Fibroblast of lung (primary cell): ENCODE measurements around the gene USP14. TPM values are rescaled to one million over a fixed set of nuclear protein-coding genes. Genes with fewer than 3 reads are reported as not detected.

Source experiments
- DNase-seq, 2 donors: peaks; one replicate each; pipeline versions ENCODE4 v3.0.0 to v3.0.0-alpha.2; 2010; ENCODE audit warnings: low read depth in 2 of 2
- H2AFZ ChIP-seq: 2 replicates; pipeline ENCODE4 v1.5.1; 2012; ENCODE audit warnings: low read length, control low read depth, inconsistent platforms
- H3K27ac ChIP-seq: 2 replicates; pipeline ENCODE4 v1.5.1; 2011; ENCODE audit warnings: low read length, control low read depth; ENCODE audit not compliant: insufficient read depth
- H3K27me3 ChIP-seq: 2 replicates; pipeline ENCODE4 v1.5.1; 2011; ENCODE audit warnings: mild to moderate bottlenecking, low read length; ENCODE audit not compliant: control insufficient read depth, insufficient read depth
- H3K36me3 ChIP-seq: 2 replicates; pipeline ENCODE4 v1.5.1; 2011; ENCODE audit warnings: low read length; ENCODE audit not compliant: control insufficient read depth, insufficient read depth
- H3K4me1 ChIP-seq: 2 replicates; pipeline ENCODE4 v1.5.1; 2011; ENCODE audit warnings: low read length; ENCODE audit not compliant: control insufficient read depth, insufficient read depth; ENCODE audit errors: extremely low read depth
- H3K4me2 ChIP-seq: 2 replicates; pipeline ENCODE4 v1.5.1; 2011; ENCODE audit warnings: low read length, control low read depth; ENCODE audit not compliant: insufficient read depth; ENCODE audit errors: extremely low read depth
- H3K4me3 ChIP-seq, 4 experiments: fragments of 200-600 bp in 1 of 4; sonication (generic) in 1 of 4; replicated peaks in 1 of 4; 2 replicates each; pipeline ENCODE4 v1.5.1; 2011 to 2016; ENCODE audit warnings: low read length in 4 of 4, low read depth in 3 of 4, mild to moderate bottlenecking in 3 of 4, control low read depth in 2 of 4, inconsistent platforms in 1 of 4, mixed read lengths in 1 of 4; ENCODE audit not compliant: insufficient read depth in 1 of 4; ENCODE audit errors: control extremely low read depth in 1 of 4
- H3K79me2 ChIP-seq: 2 replicates; pipeline ENCODE4 v1.5.1; 2012; ENCODE audit warnings: mild to moderate bottlenecking, low read length, inconsistent platforms; ENCODE audit not compliant: control insufficient read depth, insufficient read depth
- H3K9ac ChIP-seq: 2 replicates; pipeline ENCODE4 v1.5.1; 2011; ENCODE audit warnings: mild to moderate bottlenecking, low read length, control low read depth; ENCODE audit not compliant: insufficient read depth
- H3K9me3 ChIP-seq: 2 replicates; pipeline ENCODE4 v1.5.1; 2012; ENCODE audit warnings: low read depth, low read length; ENCODE audit not compliant: control insufficient read depth, insufficient read depth
- H4K20me1 ChIP-seq: 2 replicates; pipeline ENCODE4 v1.5.1; 2011; ENCODE audit warnings: low read length; ENCODE audit not compliant: control insufficient read depth, insufficient read depth; ENCODE audit errors: extremely low read depth
- EZH2 ChIP-seq: IDR thresholded peaks from 2 replicates; pipeline ENCODE4 v1.5.1; 2012; ENCODE audit warnings: low read length, control low read depth, mild to moderate bottlenecking; ENCODE audit errors: missing control alignments
- polyA plus RNA-seq, 2 donors: library from polyadenylated mRNA; depleted of rRNA in 1 of 2; stranded (reverse) in 1 of 2; unstranded in 1 of 2; fragments of >200 nt; gene quantifications; 2 replicates each; pipeline ENCODE4 v1.2.1, GENCODE V29; 2011 to 2012; ENCODE audit warnings: missing spikeins in 1 of 2
- total RNA-seq: library from RNA; depleted of rRNA; stranded (reverse); fragments of >200 nt; gene quantifications from 2 replicates; pipeline ENCODE4 v1.2.1, GENCODE V29; 2014
- TF ChIP-seq, protein P1 (sequence below), 2 donors: IDR thresholded peaks in 1 of 2; conservative IDR thresholded peaks in 1 of 2; 1 replicate in 1 of 2; 2 replicates in 1 of 2; pipeline ENCODE4 v1.5.1; 2011 to 2012; ENCODE audit warnings: low read length in 2 of 2, control low read depth in 1 of 2, inconsistent platforms in 1 of 2, low read depth in 1 of 2, mild to moderate bottlenecking in 1 of 2

Gene USP14
- total and polyA plus RNA-seq, 2 donors (not counting 1 experiment from before 2014, with no cell fraction given): 21.5 to 39.5 TPM

DNA sequence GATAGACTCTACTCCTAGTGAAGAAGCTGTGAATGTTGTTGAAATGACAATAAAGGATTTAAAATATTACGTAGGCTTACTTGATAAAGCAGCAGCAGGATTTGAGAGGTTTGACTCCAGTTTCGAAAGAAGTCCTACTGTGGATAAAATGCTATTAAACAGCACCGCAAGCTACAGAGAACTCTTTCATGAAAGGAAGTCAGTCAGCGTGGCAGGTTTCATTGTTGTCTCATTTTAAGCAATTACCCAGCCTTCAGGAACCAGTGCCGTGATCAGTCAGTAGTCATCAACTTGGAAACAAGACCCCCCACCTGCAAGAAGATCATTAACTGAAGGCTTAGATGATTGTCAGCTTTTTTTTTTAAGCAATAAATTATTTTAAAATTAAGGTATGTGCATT lies 14.0 kb downstream of the USP14 start:
- Histone ChIP-seq H3K9me3 (no peaks in the 10 kb centered on the region), H3K79me2 (peaks cover 5% of the 10 kb centered on the region)
- TF ChIP-seq EZH2: no peak
- TF ChIP-seq, protein P1, sequence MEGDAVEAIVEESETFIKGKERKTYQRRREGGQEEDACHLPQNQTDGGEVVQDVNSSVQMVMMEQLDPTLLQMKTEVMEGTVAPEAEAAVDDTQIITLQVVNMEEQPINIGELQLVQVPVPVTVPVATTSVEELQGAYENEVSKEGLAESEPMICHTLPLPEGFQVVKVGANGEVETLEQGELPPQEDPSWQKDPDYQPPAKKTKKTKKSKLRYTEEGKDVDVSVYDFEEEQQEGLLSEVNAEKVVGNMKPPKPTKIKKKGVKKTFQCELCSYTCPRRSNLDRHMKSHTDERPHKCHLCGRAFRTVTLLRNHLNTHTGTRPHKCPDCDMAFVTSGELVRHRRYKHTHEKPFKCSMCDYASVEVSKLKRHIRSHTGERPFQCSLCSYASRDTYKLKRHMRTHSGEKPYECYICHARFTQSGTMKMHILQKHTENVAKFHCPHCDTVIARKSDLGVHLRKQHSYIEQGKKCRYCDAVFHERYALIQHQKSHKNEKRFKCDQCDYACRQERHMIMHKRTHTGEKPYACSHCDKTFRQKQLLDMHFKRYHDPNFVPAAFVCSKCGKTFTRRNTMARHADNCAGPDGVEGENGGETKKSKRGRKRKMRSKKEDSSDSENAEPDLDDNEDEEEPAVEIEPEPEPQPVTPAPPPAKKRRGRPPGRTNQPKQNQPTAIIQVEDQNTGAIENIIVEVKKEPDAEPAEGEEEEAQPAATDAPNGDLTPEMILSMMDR (conservative IDR thresholded peaks at IDR 0.05 in 1 of 2, IDR thresholded peaks at IDR 0.05 in 1 of 2; ENCODE audit: low read depth in 1 of 2, low read length in 2 of 2): no peak

DNA sequence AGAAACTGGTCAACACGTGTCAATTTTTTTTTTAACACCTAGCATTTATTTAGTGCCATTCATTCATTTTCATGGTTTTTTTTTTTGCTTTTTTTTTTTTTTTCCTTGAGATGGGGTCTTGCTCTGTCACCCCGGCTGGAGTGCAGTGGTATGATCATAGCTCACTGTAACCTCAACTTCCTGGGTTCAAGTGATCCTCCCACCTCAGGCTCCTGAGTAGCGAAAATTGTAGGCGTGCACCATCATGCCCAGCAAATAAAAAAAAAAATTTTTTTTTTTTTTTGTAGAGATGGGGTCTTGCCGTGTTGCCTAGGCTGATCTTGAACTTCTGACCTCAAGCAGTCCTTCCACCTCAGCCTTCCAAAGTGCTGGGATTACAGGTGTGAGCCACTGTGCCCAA lies 21.1 kb downstream of the USP14 start:
- H3K9me3 ChIP-seq: no peaks in the 10 kb centered on the region
- TF ChIP-seq, protein P1 (conservative IDR thresholded peaks at IDR 0.05 in 1 of 2, IDR thresholded peaks at IDR 0.05 in 1 of 2; ENCODE audit: low read depth in 1 of 2, low read length in 2 of 2): no peak
- no peak for TF ChIP-seq EZH2
- H3K79me2 ChIP-seq: peaks cover 9% of the 10 kb centered on the region

More for the DNA sequence above, 14.0 kb downstream of the USP14 start:
- H3K4me2 ChIP-seq: no peak overlapping the region
- no peaks in the 10 kb centered on the region for H3K4me1 ChIP-seq
- no peaks in the 10 kb centered on the region for H4K20me1 ChIP-seq
- H3K36me3 ChIP-seq: peaks cover 4% of the 10 kb centered on the region
- H2AFZ ChIP-seq: no peak overlapping the region
- no peak overlapping the region for H3K27ac ChIP-seq
- DNase-seq: no peak
- H3K27me3 ChIP-seq: no peaks in the 10 kb centered on the region
- no peak overlapping the region for H3K4me3 ChIP-seq
- no peak overlapping the region for H3K9ac ChIP-seq

DNA sequence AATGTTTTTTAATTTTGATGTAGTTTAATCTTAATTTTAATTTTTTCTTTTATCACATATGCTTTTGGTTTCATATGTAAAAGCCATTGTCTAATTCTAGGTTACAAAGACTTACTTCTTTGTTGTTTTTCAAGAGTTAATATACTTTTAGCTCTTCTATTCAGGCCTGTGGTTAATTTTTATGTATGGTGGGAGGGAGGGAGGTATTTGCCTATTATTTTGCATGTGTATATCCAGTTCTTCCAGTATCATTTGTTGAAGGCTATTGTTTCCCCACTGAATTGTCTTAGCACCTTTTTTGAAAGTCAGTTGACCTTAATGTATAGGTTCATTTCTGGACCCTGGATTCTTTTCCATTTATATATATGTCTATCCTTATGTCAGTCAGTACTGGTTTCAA lies 23.4 kb downstream of the USP14 start:
- Histone ChIP-seq H3K36me3 (peaks cover 6% of the 10 kb centered on the region), H3K4me1 (no peaks in the 10 kb centered on the region)

More for the DNA sequence above, 21.1 kb downstream of the USP14 start:
- Histone ChIP-seq H3K36me3 (peaks cover 6% of the 10 kb centered on the region), H3K4me1 (no peaks in the 10 kb centered on the region), H4K20me1 (no peaks in the 10 kb centered on the region), H3K27ac (no peak overlapping the region), H3K4me2 (no peak overlapping the region), H3K27me3 (no peaks in the 10 kb centered on the region), H2AFZ (no peak overlapping the region), H3K4me3 (no peak overlapping the region), H3K9ac (no peak overlapping the region)
- DNase-seq: no peak

More for the DNA sequence above, 23.4 kb downstream of the USP14 start:
- Histone ChIP-seq H3K27me3 (no peaks in the 10 kb centered on the region), H3K27ac (no peak overlapping the region), H3K4me2 (no peak overlapping the region), H2AFZ (no peak overlapping the region), H3K9me3 (no peaks in the 10 kb centered on the region), H3K79me2 (peaks cover 5% of the 10 kb centered on the region), H4K20me1 (no peaks in the 10 kb centered on the region), H3K4me3 (no peak overlapping the region), H3K9ac (no peak overlapping the region)
- no peak for DNase-seq
- TF ChIP-seq EZH2: no peak
- TF ChIP-seq, protein P1 (conservative IDR thresholded peaks at IDR 0.05 in 1 of 2, IDR thresholded peaks at IDR 0.05 in 1 of 2; ENCODE audit: low read depth in 1 of 2, low read length in 2 of 2): no peak
